ENCODE results near the gene UBE2G2.

The UBE2G2 gene

GRCh38 chr21:44845418-44846223 is 44.0 kb upstream of the UBE2G2 start:
- no peak for FAIRE-seq
- no peak for DNase-seq (ENCODE audit: insufficient read length)
- TF ChIP-seq TAF1 (IDR thresholded peaks at IDR 0.05; ENCODE audit: borderline replicate concordance, low read depth, low read length) (no peak), POLR2A (IDR thresholded peaks at IDR 0.05; ENCODE audit: low read depth, low read length) (no peak), POLR2AphosphoS5 (IDR thresholded peaks at IDR 0.05; ENCODE audit: low read depth, low read length) (no peak)

GRCh38 chr21:44844256-44844655 is 42.6 kb upstream of the UBE2G2 start:
- DNase-seq (ENCODE audit: insufficient read length), result no peak

DNA sequence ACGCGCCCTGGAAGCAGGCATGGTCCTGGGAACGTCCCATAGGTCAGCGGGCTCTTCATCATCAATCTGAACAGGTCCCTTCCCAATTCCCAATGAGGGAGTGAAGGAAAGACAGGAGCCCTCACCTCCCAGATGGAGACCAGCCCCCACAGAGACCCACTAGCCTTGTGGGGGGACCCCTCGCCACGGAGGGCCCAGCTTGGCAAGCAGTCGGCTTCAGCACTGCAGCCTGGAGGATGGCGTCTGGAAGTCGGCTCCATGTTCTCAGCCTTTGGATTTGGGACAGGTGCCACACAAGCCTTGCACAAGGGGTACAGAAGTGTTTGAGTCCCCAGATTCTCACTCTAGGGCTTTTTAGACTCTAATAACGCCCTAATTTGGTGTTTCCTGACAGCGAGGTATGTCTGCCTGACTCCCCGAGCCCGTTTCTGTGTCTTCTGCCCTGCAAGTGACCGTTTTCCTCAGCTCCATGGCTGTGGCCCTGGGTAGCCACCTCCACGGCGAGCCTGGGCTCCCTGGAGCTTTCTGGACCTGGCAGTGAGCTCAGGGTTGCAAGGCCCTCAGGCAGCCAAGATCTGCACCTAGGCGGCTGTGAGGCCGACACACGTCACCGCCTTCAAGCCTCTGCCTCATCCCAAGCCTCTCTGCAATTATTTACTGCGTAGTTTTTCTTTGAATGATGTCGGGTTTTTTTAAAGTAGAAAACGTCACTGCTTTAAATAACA is 41.3 kb upstream of the UBE2G2 start:
- FAIRE-seq, result no peak
- TF ChIP-seq POLR2AphosphoS5 (IDR thresholded peaks at IDR 0.05; ENCODE audit: low read depth, low read length), result no peak

More at GRCh38 chr21:44844256-44844655, 42.6 kb upstream of the UBE2G2 start:
- FAIRE-seq, result no peak
- TF ChIP-seq TAF1 (IDR thresholded peaks at IDR 0.05; ENCODE audit: borderline replicate concordance, low read depth, low read length), result no peak

DNA sequence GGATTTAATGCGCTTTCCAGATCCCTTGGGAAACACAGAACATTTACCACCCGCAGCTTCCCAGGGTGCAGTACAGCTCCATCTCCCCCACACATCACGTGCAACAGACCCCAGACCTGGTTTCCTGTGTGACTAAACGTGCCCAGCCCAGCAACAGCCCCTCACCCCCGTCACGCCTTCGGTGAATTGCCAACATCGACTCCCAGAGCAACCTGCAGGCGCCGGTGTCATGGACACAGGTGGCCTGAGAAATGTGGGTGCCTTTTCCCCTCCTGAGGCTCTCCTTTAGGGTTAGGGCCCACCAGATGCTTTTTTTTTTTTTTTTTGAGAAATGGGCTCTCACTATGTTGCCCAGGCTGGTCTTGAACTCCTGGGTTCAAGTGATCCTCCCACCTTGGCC is 40.5 kb upstream of the UBE2G2 start:
- DNase-seq (ENCODE audit: insufficient read length) (no peak), FAIRE-seq (no peak)
- TF ChIP-seq POLR2A (IDR thresholded peaks at IDR 0.05; ENCODE audit: low read depth, low read length) (no peak), TAF1 (IDR thresholded peaks at IDR 0.05; ENCODE audit: borderline replicate concordance, low read depth, low read length) (no peak), POLR2AphosphoS5 (IDR thresholded peaks at IDR 0.05; ENCODE audit: low read depth, low read length) (no peak)

More for the DNA sequence above, 41.3 kb upstream of the UBE2G2 start:
- DNase-seq (ENCODE audit: insufficient read length), result no peak

- FAIRE-seq (no peak), DNase-seq (ENCODE audit: insufficient read length) (no peak)
- TF ChIP-seq POLR2A (IDR thresholded peaks at IDR 0.05; ENCODE audit: low read depth, low read length), result no peak
- no peak for TF ChIP-seq POLR2AphosphoS5 (IDR thresholded peaks at IDR 0.05; ENCODE audit: low read depth, low read length)
These were observed 39.2 kb upstream of the UBE2G2 start for GRCh38 chr21:44840771-44841170.

DNA sequence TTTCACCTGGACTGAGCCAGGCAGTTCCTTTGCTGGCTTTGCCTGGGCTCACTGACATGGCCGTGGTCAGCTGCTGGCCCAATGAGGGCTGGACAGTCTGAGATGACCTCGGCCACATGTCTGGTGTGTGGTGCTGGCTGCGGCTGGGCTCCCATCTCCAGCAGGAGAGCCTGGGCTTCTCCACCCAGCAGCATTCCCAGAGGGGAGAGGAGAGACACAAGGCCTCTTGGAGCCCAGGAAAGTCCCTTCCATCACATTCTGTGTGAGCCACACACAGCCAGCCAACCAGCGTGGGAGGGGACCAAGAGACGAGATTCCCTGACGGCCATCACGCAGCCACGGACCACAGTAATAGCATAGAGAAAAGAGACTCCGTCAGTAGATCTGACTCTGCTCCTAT is 37.3 kb upstream of the UBE2G2 start:
- TF ChIP-seq POLR2AphosphoS5 (IDR thresholded peaks at IDR 0.05; ENCODE audit: low read depth, low read length) (no peak), TAF1 (IDR thresholded peaks at IDR 0.05; ENCODE audit: borderline replicate concordance, low read depth, low read length) (no peak), POLR2A (IDR thresholded peaks at IDR 0.05; ENCODE audit: low read depth, low read length) (no peak)
- FAIRE-seq (no peak), DNase-seq (ENCODE audit: insufficient read length) (no peak)

DNA sequence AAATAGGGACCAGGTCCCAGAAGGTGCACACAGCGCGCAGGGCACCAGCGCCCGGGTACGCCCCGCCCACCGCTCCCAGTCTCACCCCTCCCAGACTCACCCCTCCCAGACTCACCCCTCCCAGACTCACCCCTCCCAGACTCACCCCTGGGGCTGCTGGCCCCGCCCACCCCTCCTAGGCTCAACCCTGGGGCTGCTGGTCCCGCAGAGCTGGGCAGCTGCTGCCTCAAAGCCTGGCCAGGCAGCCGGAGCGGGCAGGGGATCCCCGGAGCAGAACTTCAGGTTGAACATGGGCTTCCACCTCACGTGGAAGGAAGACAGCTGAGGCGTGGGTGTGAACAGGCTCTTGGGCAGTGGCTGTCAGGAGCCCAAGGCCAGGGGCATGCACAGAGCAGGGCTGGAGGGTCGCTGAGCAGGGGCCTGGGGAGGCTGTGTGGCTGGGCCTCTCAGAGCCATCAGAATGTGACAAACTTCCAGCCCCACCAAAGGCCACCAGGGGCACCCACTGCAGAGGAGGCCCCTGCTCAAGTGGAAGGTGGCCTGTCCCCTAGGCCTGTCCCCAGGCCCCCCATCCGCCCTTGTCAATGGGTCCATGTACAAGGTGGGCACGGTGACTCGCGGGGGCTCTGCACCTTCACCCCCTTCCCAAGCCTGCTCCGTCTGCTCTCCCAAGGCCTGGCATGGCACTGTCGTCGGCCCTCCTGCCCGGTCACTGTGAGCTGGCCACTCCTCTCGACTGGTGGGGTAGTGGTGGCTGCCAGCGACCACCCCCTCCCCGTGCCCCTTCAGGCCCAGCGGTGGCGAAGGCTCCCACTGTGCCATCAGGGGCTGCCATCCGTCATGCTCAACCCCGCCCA is 36.6 kb upstream of the UBE2G2 start:
- DNase-seq (ENCODE audit: insufficient read length) (no peak), FAIRE-seq (no peak)
- no peak for TF ChIP-seq POLR2A (IDR thresholded peaks at IDR 0.05; ENCODE audit: low read depth, low read length)
- no peak for TF ChIP-seq POLR2AphosphoS5 (IDR thresholded peaks at IDR 0.05; ENCODE audit: low read depth, low read length)

DNA sequence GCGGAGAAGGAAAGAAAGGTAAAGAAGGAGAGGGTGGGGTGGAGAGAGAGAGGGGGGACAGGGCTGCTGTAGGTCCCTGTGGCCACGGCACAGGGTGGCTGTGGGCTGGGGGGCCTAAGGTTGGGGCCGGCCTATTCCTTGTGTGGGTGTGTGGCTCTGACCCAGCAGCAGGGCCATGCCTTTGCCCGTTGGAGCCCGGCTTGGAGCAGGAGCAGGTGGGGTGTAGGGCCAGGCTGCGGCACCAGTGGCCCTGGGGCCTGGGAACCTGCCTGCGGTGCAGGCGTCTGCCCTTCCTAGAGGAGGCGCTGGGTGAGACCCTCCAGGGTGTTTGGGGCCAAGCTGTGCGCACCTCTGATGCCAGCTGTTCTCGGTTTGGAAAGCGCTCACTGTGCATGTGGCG is 35.9 kb upstream of the UBE2G2 start:
- TF ChIP-seq TAF1 (IDR thresholded peaks at IDR 0.05; ENCODE audit: borderline replicate concordance, low read depth, low read length) (no peak), POLR2AphosphoS5 (IDR thresholded peaks at IDR 0.05; ENCODE audit: low read depth, low read length) (no peak), POLR2A (IDR thresholded peaks at IDR 0.05; ENCODE audit: low read depth, low read length) (no peak)
- DNase-seq (ENCODE audit: insufficient read length) (no peak), FAIRE-seq (no peak)

- FAIRE-seq, result no peak
- DNase-seq (ENCODE audit: insufficient read length), result no peak
- TF ChIP-seq TAF1 (IDR thresholded peaks at IDR 0.05; ENCODE audit: borderline replicate concordance, low read depth, low read length), result no peak
- TF ChIP-seq POLR2AphosphoS5 (IDR thresholded peaks at IDR 0.05; ENCODE audit: low read depth, low read length), result no peak
- no peak for TF ChIP-seq POLR2A (IDR thresholded peaks at IDR 0.05; ENCODE audit: low read depth, low read length)
These were observed 35.2 kb upstream of the UBE2G2 start for GRCh38 chr21:44836666-44837471.

DNA sequence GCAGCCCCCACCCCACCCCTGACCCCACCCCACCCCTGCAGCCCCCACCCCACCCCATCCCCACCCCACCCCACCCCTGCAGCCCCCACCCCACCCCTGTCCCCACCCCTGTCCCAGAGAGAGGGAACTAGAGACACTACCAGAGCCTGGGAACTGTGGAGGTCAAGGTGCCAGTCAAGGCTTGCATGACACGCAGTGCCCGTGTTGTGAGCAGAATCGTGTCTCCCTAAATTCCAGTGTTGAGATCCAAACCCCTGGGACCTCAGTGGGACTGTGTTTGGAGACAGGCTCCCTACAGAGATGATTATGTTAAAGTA is 34.7 kb upstream of the UBE2G2 start:
- DNase-seq (ENCODE audit: insufficient read length), result no peak
- FAIRE-seq, result no peak
- TF ChIP-seq TAF1 (IDR thresholded peaks at IDR 0.05; ENCODE audit: borderline replicate concordance, low read depth, low read length) (no peak), POLR2AphosphoS5 (IDR thresholded peaks at IDR 0.05; ENCODE audit: low read depth, low read length) (no peak), POLR2A (IDR thresholded peaks at IDR 0.05; ENCODE audit: low read depth, low read length) (no peak)

DNA sequence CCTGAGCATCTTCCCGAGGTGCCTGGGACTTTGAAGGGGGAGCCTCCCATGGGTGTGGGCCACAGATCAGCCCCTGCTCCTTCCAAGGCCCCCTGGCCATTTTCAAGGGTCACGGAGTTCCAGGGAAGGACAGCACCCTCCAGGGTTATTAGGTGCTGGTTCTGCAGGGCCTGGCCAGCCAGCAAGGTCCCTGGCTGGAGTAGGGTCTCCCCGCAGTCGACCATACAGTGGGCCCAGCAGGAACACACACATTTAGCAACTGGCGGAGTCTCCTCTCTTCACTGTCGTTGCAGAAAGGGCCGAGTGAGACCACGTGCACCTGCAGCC is 34.0 kb upstream of the UBE2G2 start:
- FAIRE-seq, result no peak
- TF ChIP-seq POLR2A (IDR thresholded peaks at IDR 0.05; ENCODE audit: low read depth, low read length), result no peak
- no peak for TF ChIP-seq TAF1 (IDR thresholded peaks at IDR 0.05; ENCODE audit: borderline replicate concordance, low read depth, low read length)
- TF ChIP-seq POLR2AphosphoS5 (IDR thresholded peaks at IDR 0.05; ENCODE audit: low read depth, low read length), result no peak

More for the DNA sequence above, 34.0 kb upstream of the UBE2G2 start:
- no peak for DNase-seq (ENCODE audit: insufficient read length)

All from GM12892 (cell line).